Skeletal muscle satellite cell (primary cell): Measurements from ENCODE around the gene DHX38.

Experiments used
- H3K27me3 ChIP-seq: 2 replicates; pipeline ENCODE4 v1.7.0; 2013; ENCODE audit warnings: low read length; ENCODE audit not compliant: control insufficient read depth, insufficient read depth
- H3K36me3 ChIP-seq: 2 replicates; pipeline ENCODE4 v1.7.0; 2013; ENCODE audit warnings: mild to moderate bottlenecking, control low read depth, low read length; ENCODE audit not compliant: insufficient read depth
- H3K4me1 ChIP-seq: 2 replicates; pipeline ENCODE4 v1.7.0; 2013; ENCODE audit warnings: low read length; ENCODE audit not compliant: control insufficient read depth, insufficient read depth
- H3K4me2 ChIP-seq: 2 replicates; pipeline ENCODE4 v1.7.0; 2013; ENCODE audit warnings: mild to moderate bottlenecking, low read length
- H3K4me3 ChIP-seq: 2 replicates; pipeline ENCODE4 v1.7.0; 2013; ENCODE audit warnings: low read length
- H3K9ac ChIP-seq: 2 replicates; pipeline ENCODE4 v1.7.0; 2013; ENCODE audit warnings: mild to moderate bottlenecking, low read depth, low read length, moderate library complexity
- H3K9me3 ChIP-seq: replicated peaks from 2 replicates; pipeline ENCODE4 v1.7.0; 2013; ENCODE audit warnings: mild to moderate bottlenecking, control low read depth, low read length

DHX38 gene

DNA sequence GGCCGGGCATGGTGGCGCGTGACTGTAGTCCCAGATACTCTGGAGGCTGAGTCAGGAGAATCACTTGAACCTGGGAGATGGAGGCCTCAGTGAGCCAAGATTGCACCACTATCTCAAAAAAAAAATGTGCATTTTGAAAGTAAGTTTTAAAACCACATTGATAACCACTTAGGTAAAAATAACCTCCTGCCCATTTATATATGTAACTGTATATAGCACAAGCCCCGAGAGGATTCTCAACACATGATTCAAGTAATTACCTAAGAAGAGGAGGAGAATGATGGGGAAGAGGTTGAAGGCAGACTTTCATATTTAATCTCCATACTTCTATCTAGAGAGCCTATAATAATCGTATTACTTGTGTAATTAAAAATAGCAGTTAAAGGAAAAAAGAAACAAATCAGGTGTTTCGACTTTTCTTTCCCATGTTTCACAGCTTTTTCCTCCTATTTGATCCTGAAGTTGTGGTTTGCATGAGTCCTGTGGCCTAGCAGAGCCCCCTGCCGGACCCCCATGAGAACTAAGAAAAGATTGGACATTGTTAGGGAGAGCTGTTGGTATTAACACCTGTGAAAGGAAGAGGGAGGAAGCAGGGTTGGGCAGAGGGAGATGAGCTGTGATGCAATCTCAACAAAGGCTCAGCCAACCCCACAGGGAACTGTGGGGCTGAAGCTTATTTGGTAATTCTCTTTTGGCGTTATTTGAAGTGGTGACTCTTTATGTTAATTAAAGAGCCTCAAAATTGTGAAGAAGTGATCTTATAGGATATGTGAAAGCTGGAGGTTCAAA, 56.2 kb downstream of the DHX38 start:
- no peaks in the 10 kb centered on the region for H3K36me3 ChIP-seq
- H3K27me3 ChIP-seq, result no peaks in the 10 kb centered on the region
- H3K4me3 ChIP-seq, result no peak overlapping the region
- no peaks in the 10 kb centered on the region for H3K9me3 ChIP-seq
- H3K9ac ChIP-seq, result no peak overlapping the region
- H3K4me1 ChIP-seq, result no peaks in the 10 kb centered on the region
- H3K4me2 ChIP-seq, result no peak overlapping the region

DNA sequence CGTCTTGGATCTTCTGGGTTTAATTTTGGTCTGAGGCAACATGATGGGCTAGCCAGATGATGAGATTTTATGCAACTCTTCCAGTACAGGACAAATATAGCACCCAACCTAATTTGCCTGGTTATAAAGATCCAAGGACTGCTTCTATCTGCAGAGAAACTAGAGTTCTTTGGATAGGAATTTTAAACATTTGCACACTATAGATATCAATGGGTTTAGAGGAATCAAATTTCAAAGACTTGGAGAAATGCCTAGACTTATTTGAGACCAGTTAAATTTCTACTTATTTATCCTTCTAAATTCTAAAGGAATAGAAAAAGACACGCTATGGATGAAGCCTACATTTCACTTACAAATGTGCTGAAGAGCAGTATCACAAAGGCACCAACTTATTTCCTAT, 65.7 kb downstream of the DHX38 start:
- Histone ChIP-seq H3K4me3 (no peak overlapping the region), H3K9ac (no peak overlapping the region), H3K27me3 (peaks cover 9% of the 10 kb centered on the region), H3K36me3 (no peaks in the 10 kb centered on the region), H3K9me3 (no peaks in the 10 kb centered on the region), H3K4me1 (no peaks in the 10 kb centered on the region), H3K4me2 (no peak overlapping the region)

DNA sequence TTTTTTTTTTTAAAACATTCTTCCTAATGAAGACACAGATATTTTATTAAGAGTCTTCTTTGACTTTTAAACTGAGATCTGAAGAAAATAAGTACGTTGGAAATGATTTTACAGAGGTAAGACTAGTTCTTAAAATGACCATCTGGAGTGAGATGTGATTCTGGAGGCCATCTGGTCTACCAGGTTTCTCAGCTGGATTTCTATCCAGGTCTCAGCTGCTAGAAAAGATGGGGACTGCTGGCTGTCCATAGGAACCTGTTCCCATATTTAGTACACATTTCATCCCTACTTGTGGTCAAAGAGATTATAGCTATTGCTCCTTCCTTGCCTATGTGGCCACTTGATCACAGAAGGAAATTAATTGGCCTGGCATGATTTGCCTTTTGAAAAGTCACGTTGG, 66.2 kb downstream of the DHX38 start:
- H3K4me1 ChIP-seq, result no peaks in the 10 kb centered on the region
- H3K27me3 ChIP-seq, result peaks cover 9% of the 10 kb centered on the region
- H3K4me3 ChIP-seq, result no peak overlapping the region
- no peak overlapping the region for H3K4me2 ChIP-seq
- H3K36me3 ChIP-seq, result no peaks in the 10 kb centered on the region
- H3K9me3 ChIP-seq, result no peaks in the 10 kb centered on the region
- H3K9ac ChIP-seq, result no peak overlapping the region

DNA sequence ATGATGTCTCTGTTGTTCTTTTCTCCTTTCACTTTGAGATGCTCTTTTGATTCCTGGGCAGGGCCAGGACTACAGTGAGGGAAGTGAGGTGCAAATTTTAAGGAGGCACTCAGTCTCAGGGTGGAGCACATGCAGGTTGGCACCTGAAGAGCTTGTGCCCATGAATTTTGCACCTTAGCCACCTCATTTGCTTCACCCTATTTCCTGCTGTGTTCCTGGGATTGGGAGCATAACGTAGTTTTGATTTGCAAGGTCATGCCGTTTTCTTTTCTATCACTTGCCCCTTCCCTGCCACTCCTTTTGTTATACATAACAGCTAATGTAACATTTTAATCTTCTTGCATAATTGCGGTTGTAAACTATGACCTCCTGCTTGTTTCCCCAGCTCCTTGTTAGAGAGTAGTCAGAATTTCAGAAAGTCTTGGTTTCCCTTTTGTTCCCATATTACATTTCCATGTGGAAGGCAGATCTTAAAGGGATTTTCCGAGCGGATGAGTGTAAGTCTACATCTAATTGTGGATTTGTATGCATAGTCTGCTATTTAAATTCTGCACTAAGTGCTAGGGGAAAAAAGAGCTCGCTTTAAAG, 68.6 kb downstream of the DHX38 start:
- Histone ChIP-seq H3K27me3 (peaks cover 9% of the 10 kb centered on the region), H3K4me3 (no peak overlapping the region), H3K4me1 (no peaks in the 10 kb centered on the region), H3K36me3 (no peaks in the 10 kb centered on the region), H3K9ac (no peak overlapping the region), H3K4me2 (no peak overlapping the region), H3K9me3 (no peaks in the 10 kb centered on the region)
